Motor neuron (in vitro differentiated cells): ENCODE measurements around the gene ZNF536. TPM values are rescaled to one million over a fixed set of nuclear protein-coding genes. Genes with fewer than 3 reads are reported as not detected.
A peak's percentile ranks its signal among the peaks of the same experiment; 100 is the strongest.

Experiments
- ATAC-seq, 8 experiments: fragments of 200-7000 bp; cut with Tn5 transposase; replicated peaks in 6 of 8; 2 replicates each; pipeline ENCODE4 v1.8.0; 2021; ENCODE audit warnings: mild to moderate bottlenecking in 8 of 8, moderate library complexity in 8 of 8
- H3K27ac ChIP-seq, 2 donors: fragments of 250-450 bp; sonication (Bioruptor Pico); 2 replicates each; pipeline ENCODE4 v1.9.0; 2021; ENCODE audit warnings: antibody characterized with exemption in 2 of 2, mild to moderate bottlenecking in 2 of 2, moderate library complexity in 1 of 2
- H3K4me1 ChIP-seq, 2 donors: fragments of 250-450 bp; sonication (Bioruptor Pico); replicated peaks in 1 of 2; 2 replicates each; pipeline ENCODE4 v1.6.1; 2021; ENCODE audit warnings: antibody characterized with exemption in 2 of 2, mild to moderate bottlenecking in 2 of 2, moderate library complexity in 1 of 2
- H3K4me3 ChIP-seq, 5 donors: fragments of 250-450 bp; sonication (Bioruptor Pico); 2 replicates each; pipeline ENCODE4 v1.9.0; 2021; ENCODE audit warnings: antibody characterized with exemption in 5 of 5, mild to moderate bottlenecking in 5 of 5, moderate library complexity in 4 of 5
- WGBS, 10 experiments: fragments of 450-650 bp; shearing (Covaris generic); methylation state at CpG; one replicate each; pipeline ENCODE4 v1.0.0; 2022; 5-methylcytosine and 5-hydroxymethylcytosine counted together
- in situ Hi-C, 9 experiments: fragments of 400-800 bp; cut with MboI; loops; one replicate each; pipeline ENCODE4 v1.15.0; 2021; ENCODE audit warnings: low sequenced_read_pairs in 9 of 9, low pct_unique_long_range_greater_than_20kb in 2 of 9; ENCODE audit not compliant: unreplicated experiment in 9 of 9
- total RNA-seq, 8 experiments: library from RNA; unstranded; fragments of 300-600 nt; gene quantifications; 2 replicates each; pipeline versions ENCODE4 v1.2.3 to v1.2.4, GENCODE V29; 2022

ZNF536 gene
- total RNA-seq, result 10 to 100 TPM in 7 of 8 experiments, 1 to 10 TPM in 1; 10.0 to 37.2 (median 25.4) TPM

GRCh38 chr19:30371960-30372824 is at the start of gene ZNF536:
Gene ZNF536, plus strand, starts transcription at chr19:30372384. Its CDS starts 71,179 bp downstream, at chr19:30443563.
- Histone ChIP-seq H3K27ac (peak within 1 kb of the TSS; percentile 9 to 63), H3K4me3 (no peak within 1 kb of the TSS)

GRCh38 chr19:30322641-30323320 is 49.4 kb upstream of the ZNF536 start:
- WGBS, 10 experiments, result 57 to 100% (median 82%) methylated on average over 1 to 3 of the region's 6 CpGs; no CpG with 5 or more reads in 2 of the 10 experiments
- H3K27ac ChIP-seq, result no peak overlapping the region
- in situ Hi-C loops, result no loop called here

More at GRCh38 chr19:30371960-30372824, at the start of gene ZNF536:
- ATAC-seq, result peak in 4 of 8 experiments; percentile 16 to 32 (median 29)
- WGBS, 10 experiments, result 19 to 100% (median 62%) methylated on average over 1 to 8 of the region's 9 CpGs
- in situ Hi-C loops, result loop anchor here in 1 of 9 experiments (25.0 kb wide), 1 partner anchor 135 kb away; no protein-coding TSS in a partner anchor
- peaks cover 41 to 54% of the 10 kb centered on the region in 2 donors for H3K4me1 ChIP-seq

GRCh38 chr19:30323904-30324303 is 48.3 kb upstream of the ZNF536 start:
- no peak for ATAC-seq
- Histone ChIP-seq H3K4me3 (no peak overlapping the region), H3K4me1 (peaks cover 0 to under 1% of the 10 kb centered on the region in 2 donors), H3K27ac (no peak overlapping the region)
- in situ Hi-C loops, result no loop called here

More at GRCh38 chr19:30322641-30323320, 49.4 kb upstream of the ZNF536 start:
- no peak for ATAC-seq
- H3K4me1 ChIP-seq, result peaks cover 5 to 6% of the 10 kb centered on the region in 2 donors
- no peak overlapping the region for H3K4me3 ChIP-seq

- 0 to 100% (median 78%) methylated on average over 1 to 4 of the region's 7 CpGs; no CpG with 5 or more reads in 4 of the 10 experiments for WGBS, 10 experiments
- Histone ChIP-seq H3K4me1 (no peaks in the 10 kb centered on the region), H3K27ac (no peak overlapping the region), H3K4me3 (no peak overlapping the region)
- ATAC-seq, result no peak
- in situ Hi-C loops, result no loop called here
Measured at GRCh38 chr19:30324982-30325381, 47.2 kb upstream of the ZNF536 start.

GRCh38 chr19:30325676-30326392 is 46.4 kb upstream of the ZNF536 start:
- 0 to 100% (median 53%) methylated on average over 1 to 6 of the region's 12 CpGs; no CpG with 5 or more reads in 2 of the 10 experiments for WGBS, 10 experiments
- in situ Hi-C loops, result no loop called here
- H3K4me1 ChIP-seq, result no peaks in the 10 kb centered on the region
- no peak overlapping the region for H3K27ac ChIP-seq
- ATAC-seq, result peak in 1 of 8 experiments; percentile 20
- H3K4me3 ChIP-seq, result no peak overlapping the region

GRCh38 chr19:30326393-30326710 is 45.8 kb upstream of the ZNF536 start:
- H3K4me1 ChIP-seq, result no peaks in the 10 kb centered on the region
- WGBS, 10 experiments, result 41 to 100% (median 71%) methylated on average over 1 to 9 of the region's 11 CpGs; no CpG with 5 or more reads in 1 of the 10 experiments
- in situ Hi-C loops, result no loop called here
- H3K4me3 ChIP-seq, result no peak overlapping the region
- no peak overlapping the region for H3K27ac ChIP-seq
- no peak for ATAC-seq

GRCh38 chr19:30327331-30327730 is 44.9 kb upstream of the ZNF536 start:
- WGBS, 10 experiments, result 14 to 100% (median 82%) methylated on average over 1 to 3 of the region's 3 CpGs; no CpG with 5 or more reads in 3 of the 10 experiments
- in situ Hi-C loops, result no loop called here
- Histone ChIP-seq H3K4me3 (no peak overlapping the region), H3K27ac (no peak overlapping the region), H3K4me1 (no peaks in the 10 kb centered on the region)
- no peak for ATAC-seq

- H3K4me3 ChIP-seq, result no peak overlapping the region
- 20 to 100% (median 100%) methylated on average over 1 to 2 of the region's 3 CpGs; no CpG with 5 or more reads in 7 of the 10 experiments for WGBS, 10 experiments
- no peaks in the 10 kb centered on the region for H3K4me1 ChIP-seq
- ATAC-seq, result no peak
- in situ Hi-C loops, result no loop called here
- H3K27ac ChIP-seq, result no peak overlapping the region
Measured at GRCh38 chr19:30328096-30328495, 44.1 kb upstream of the ZNF536 start.

GRCh38 chr19:30330266-30330665 is 41.9 kb upstream of the ZNF536 start:
- WGBS, 10 experiments, result 31 to 80% (median 72%) methylated on average over 1 to 3 of the region's 4 CpGs; no CpG with 5 or more reads in 6 of the 10 experiments
- Histone ChIP-seq H3K4me1 (no peaks in the 10 kb centered on the region), H3K27ac (no peak overlapping the region), H3K4me3 (no peak overlapping the region)
- in situ Hi-C loops, result no loop called here
- no peak for ATAC-seq

GRCh38 chr19:30332445-30333234 is 39.5 kb upstream of the ZNF536 start:
- Histone ChIP-seq H3K4me1 (no peaks in the 10 kb centered on the region), H3K4me3 (no peak overlapping the region), H3K27ac (no peak overlapping the region)
- no peak for ATAC-seq
- in situ Hi-C loops, result no loop called here
- WGBS, 10 experiments, result 82 to 100% (median 89%) methylated on average over 1 to 6 of the region's 10 CpGs; no CpG with 5 or more reads in 4 of the 10 experiments

GRCh38 chr19:30333291-30334065 is 38.7 kb upstream of the ZNF536 start:
- no peaks in the 10 kb centered on the region for H3K4me1 ChIP-seq
- H3K4me3 ChIP-seq, result no peak overlapping the region
- no peak for ATAC-seq
- in situ Hi-C loops, result no loop called here
- 37 to 100% (median 89%) methylated on average over 2 to 9 of the region's 12 CpGs; no CpG with 5 or more reads in 2 of the 10 experiments for WGBS, 10 experiments
- H3K27ac ChIP-seq, result no peak overlapping the region
